Motor neuron (in vitro differentiated cells): ENCODE results near the gene TMEM121. TPM values are rescaled to one million over a fixed set of nuclear protein-coding genes. Genes with fewer than 3 reads are reported as not detected.

ENCODE experiments used
- ATAC-seq, 8 experiments: fragments of 200-7000 bp; cut with Tn5 transposase; replicated peaks in 6 of 8; 2 replicates each; pipeline ENCODE4 v1.8.0; 2021; ENCODE audit warnings: mild to moderate bottlenecking in 8 of 8, moderate library complexity in 8 of 8
- H3K27ac ChIP-seq, 2 donors: fragments of 250-450 bp; sonication (Bioruptor Pico); 2 replicates each; pipeline ENCODE4 v1.9.0; 2021; ENCODE audit warnings: antibody characterized with exemption in 2 of 2, mild to moderate bottlenecking in 2 of 2, moderate library complexity in 1 of 2
- H3K4me1 ChIP-seq, 2 donors: fragments of 250-450 bp; sonication (Bioruptor Pico); replicated peaks in 1 of 2; 2 replicates each; pipeline ENCODE4 v1.6.1; 2021; ENCODE audit warnings: antibody characterized with exemption in 2 of 2, mild to moderate bottlenecking in 2 of 2, moderate library complexity in 1 of 2
- H3K4me3 ChIP-seq, 5 donors: fragments of 250-450 bp; sonication (Bioruptor Pico); 2 replicates each; pipeline ENCODE4 v1.9.0; 2021; ENCODE audit warnings: antibody characterized with exemption in 5 of 5, mild to moderate bottlenecking in 5 of 5, moderate library complexity in 4 of 5
- WGBS, 10 experiments: fragments of 450-650 bp; shearing (Covaris generic); methylation state at CpG; one replicate each; pipeline ENCODE4 v1.0.0; 2022; 5-methylcytosine and 5-hydroxymethylcytosine counted together
- in situ Hi-C, 9 experiments: fragments of 400-800 bp; cut with MboI; loops; one replicate each; pipeline ENCODE4 v1.15.0; 2021; ENCODE audit warnings: low sequenced_read_pairs in 9 of 9, low pct_unique_long_range_greater_than_20kb in 2 of 9; ENCODE audit not compliant: unreplicated experiment in 9 of 9
- total RNA-seq, 8 experiments: library from RNA; unstranded; fragments of 300-600 nt; gene quantifications; 2 replicates each; pipeline versions ENCODE4 v1.2.3 to v1.2.4, GENCODE V29; 2022

The TMEM121 gene
- total RNA-seq, 8 experiments from 2014 or later, result 0.97 to 7.1 (median 3.0) TPM

DNA sequence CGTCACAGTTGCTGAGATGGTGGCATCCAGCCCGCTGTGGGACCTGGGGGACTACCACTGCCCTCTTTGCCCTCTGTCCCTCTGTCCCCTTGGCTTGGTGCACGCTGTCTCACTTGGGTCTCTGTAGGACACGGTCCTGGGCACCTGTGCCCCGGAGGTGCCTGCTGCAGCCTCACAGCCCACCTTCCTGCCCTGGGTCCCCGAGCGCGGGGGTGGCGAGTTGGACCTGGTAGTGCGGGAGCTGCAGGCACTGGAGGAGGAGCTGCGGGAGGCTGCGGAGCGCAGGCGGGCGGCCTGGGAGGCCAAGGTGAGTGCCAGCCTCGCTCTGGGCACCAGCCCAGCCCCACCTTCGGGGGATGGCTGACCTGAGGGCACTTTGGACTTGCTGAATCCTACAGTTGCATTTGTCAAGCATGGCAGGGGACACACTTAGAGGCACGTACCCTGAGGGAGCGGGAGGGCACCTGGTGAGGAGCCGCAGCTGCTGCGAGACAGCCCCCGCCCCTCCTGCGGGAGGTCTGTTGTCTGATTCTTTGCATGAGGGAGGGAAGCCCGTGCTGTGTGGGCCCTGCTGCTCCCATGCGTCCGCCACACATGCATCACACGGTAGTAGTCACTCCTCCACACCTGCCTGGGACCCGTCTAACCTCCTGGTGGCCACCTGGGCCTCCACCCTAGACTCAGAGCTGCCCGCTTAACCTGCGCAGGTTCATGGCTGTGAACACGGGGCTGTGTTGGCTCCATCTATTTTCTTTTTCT lies 28.5 kb upstream of the TMEM121 start:
- WGBS, 10 experiments, result 30 to 100% (median 90%) methylated on average over 2 to 3 of the region's 31 CpGs; no CpG with 5 or more reads in 3 of the 10 experiments
- in situ Hi-C loops, result no loop called here
- H3K27ac ChIP-seq, result no peak overlapping the region
- H3K4me1 ChIP-seq, result peaks cover 5 to 9% of the 10 kb centered on the region in 2 donors
- no peak overlapping the region for H3K4me3 ChIP-seq
- no peak for ATAC-seq

DNA sequence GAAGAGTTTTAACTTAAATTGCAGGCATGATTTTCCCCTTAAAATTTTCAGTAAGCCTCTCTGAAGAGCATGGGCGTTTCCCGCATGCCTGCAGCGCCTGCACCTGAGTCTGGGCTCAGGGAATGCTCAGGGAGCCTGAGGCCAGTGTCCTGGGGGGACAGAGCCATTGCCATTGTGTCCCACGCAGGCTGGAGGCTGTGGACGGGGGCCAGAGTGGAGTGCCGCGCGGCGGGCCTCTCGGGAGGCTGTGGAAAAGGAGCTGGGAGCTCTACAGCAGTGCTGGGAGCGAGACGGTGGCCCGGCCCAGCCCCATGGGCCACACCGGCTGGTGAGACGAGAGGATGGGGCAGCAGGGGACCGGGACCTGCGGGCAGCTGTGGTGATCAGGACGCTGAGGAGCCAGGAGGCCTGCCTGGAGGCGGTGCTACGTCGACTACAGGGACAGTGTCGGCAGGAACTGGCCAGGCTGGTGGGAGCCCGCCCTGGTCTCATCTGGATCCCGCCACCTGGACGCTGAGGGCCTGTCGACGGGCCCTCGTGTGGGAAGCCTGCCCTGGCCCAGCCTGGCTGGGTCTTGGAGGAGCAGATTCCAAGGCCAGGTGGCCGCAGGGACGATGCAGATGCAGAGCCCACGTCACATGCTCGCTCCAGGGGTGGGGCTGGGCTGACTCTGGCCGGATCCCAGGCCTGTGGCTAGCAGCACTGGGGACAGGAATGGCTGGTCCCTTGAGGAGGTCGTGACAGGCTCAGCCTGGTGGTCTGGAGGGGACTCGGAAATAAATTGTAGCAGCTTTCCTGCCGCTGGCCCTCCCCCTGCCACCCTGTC lies 27.7 kb upstream of the TMEM121 start:
- in situ Hi-C loops, result no loop called here
- Histone ChIP-seq H3K27ac (peak overlapping the region; percentile 4 to 66), H3K4me1 (peaks cover 5 to 9% of the 10 kb centered on the region in 2 donors), H3K4me3 (no peak overlapping the region)
- 62 to 100% (median 87%) methylated on average over 1 to 16 of the region's 36 CpGs; no CpG with 5 or more reads in 3 of the 10 experiments for WGBS, 10 experiments
- peak in 7 of 8 experiments; percentile 20 to 60 (median 43) for ATAC-seq

DNA sequence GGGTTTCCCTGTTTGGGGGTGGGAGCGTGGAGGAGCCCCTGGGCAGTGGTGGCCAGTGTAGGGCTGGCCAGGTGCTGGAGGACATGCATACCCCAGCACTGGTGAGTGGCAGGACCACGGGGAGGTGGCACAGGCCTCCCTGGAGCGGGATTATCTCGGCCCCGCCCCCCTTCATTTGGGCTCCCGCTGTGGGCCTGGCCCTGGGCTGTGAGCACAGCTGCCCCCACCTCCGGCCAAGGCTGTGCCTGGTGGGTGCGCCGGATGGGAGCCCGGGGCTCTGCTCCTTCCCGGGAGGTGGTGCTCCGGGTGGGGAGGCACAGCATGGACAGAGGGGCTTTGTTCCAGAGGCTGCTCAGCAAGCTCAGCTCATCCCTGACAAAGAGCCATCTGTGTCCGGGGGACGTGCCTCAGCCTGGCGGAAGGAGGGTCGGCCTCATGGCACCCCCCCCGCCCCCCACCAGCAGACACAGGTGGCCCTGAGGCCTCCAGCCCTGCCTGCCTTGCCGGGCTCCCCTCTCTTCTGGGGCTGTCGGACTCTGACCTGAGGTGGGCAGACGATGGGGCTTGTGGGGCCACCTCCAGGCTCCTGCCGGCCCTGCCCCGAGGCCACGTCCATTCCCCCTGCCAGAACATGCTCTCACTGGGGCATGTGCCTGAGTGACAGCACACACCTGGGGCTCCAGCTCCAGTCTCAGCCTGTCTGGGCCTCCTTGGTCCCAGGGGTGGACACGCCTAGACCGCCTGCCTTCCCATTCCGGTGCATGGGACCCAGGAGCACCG lies 26.9 kb upstream of the TMEM121 start:
- 35 to 100% methylated on average over 1 to 4 of the region's 27 CpGs; no CpG with 5 or more reads in 8 of the 10 experiments for WGBS, 10 experiments
- Histone ChIP-seq H3K4me3 (no peak overlapping the region), H3K4me1 (peaks cover 5 to 9% of the 10 kb centered on the region in 2 donors), H3K27ac (peak overlapping the region; percentile 4 to 66)
- in situ Hi-C loops, result no loop called here
- ATAC-seq, result peak in 6 of 8 experiments; percentile 43 to 82 (median 68)

- no peak overlapping the region for H3K27ac ChIP-seq
These were observed 26.2 kb upstream of the TMEM121 start for GRCh38 chr14:105500036-105500725.

DNA sequence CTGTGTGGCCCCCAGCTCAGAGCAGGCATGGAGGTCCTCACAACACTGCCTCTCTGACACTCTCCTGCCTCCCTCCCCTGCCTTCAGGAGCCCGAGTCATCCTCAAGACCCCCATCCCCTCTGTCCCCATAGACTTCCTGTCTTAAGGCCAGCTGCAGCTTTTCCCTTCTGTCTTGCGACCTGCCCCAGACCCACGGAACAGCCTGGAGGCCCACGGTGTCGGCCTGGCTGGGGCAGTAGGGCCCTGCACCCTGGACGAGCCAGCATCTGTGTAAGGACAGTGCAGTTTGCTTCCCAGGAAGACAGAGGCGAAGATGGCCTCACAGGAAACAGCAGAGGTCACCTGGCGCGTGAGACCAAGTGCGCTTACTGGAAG lies 25.7 kb upstream of the TMEM121 start:
- 40 to 100% (median 75%) methylated on average over 1 to 8 of the region's 10 CpGs; no CpG with 5 or more reads in 4 of the 10 experiments for WGBS, 10 experiments
- peaks cover 5 to 9% of the 10 kb centered on the region in 2 donors for H3K4me1 ChIP-seq
- in situ Hi-C loops, result no loop called here
- H3K4me3 ChIP-seq, result no peak overlapping the region
- no peak for ATAC-seq
- H3K27ac ChIP-seq, result no peak overlapping the region

More at GRCh38 chr14:105500036-105500725, 26.2 kb upstream of the TMEM121 start:
- no peak overlapping the region for H3K4me3 ChIP-seq
- WGBS, 10 experiments, result 59 to 100% (median 76%) methylated on average over 2 to 8 of the region's 21 CpGs; no CpG with 5 or more reads in 5 of the 10 experiments
- ATAC-seq, result no peak
- in situ Hi-C loops, result no loop called here
- peaks cover 5 to 9% of the 10 kb centered on the region in 2 donors for H3K4me1 ChIP-seq

DNA sequence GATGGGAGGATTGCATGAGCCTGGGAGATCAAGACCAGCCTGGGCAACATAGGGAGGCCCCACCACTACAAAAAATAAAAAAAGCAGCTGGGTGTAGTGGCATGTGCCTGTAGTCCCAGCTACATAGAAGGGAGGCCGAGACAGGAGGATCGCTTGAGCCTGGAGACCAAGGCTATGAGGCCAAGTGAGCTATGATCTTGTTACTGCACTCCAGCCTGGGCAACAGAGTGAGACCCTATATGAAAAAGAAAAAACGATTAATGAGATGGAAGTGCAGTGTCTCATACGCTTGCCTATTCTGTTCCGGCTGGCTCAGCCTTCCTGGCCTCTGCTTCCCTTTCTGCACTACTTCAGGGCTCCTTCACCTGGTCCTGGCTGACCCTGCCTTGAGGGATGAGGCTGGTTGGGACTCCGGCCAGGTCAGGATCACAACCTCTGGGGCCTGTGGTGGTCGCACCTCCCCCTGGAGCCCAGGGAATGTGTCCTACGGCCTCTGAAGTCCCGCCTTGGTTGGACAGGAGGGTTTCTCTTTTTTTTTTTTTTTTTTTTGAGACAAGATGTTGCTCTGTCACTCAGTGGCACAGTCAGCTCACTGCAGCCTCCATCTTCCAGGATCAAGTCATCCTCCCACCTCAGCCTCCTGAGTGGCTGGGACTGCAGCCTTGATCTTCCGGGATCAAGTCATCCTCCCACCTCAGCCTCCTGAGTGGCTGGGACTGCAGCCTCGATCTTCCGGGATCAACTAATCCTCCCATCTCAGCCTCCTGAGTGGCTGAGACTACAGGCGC lies 24.7 kb upstream of the TMEM121 start:
- WGBS, 10 experiments, result 65 to 100% (median 98%) methylated on average over 1 to 8 of the region's 13 CpGs; no CpG with 5 or more reads in 1 of the 10 experiments
- Histone ChIP-seq H3K4me1 (peaks cover 5 to 9% of the 10 kb centered on the region in 2 donors), H3K4me3 (no peak overlapping the region), H3K27ac (no peak overlapping the region)
- no peak for ATAC-seq
- in situ Hi-C loops, result no loop called here

DNA sequence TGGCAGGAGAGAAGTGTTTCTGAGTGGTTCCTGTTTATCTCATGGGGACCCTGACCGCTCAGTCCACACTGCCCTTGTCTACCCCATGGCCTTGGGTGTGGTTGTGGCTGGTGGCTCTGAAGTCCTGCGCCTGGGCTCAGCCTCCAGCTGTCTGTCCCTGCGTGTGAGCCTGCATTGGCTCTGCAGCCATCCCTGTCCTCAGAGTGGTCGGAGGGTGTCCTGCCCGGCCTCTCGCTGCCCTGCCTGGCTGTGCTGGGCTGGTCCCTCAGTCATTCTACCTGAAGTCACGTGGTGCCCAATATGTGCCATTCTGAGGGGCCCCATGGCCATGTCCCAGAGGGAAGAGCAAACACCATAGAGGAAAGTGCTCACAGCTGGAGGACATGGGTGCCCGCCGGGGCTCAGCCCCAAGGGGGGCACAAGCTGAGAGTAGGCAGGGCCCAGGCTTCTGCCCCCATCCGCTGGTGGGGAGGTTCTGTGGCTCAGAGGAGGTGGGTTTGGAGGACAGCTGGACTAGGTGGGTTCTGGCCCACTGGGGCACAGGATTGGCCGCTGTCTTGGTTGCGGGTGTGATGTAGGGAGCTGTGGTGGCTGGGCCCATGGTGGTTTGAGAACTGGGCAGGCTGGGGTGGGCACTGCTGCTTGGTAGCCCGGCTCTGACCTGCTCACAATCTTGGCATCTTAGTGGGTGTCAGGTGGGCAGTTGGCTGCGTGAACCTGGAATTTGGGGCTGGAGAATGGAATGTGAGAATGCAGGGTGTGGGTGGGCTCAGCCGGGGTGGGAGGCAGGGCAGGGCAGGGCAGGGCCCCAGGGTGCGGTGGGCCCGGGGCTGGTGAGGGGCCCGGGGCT lies 23.7 kb upstream of the TMEM121 start:
- WGBS, 10 experiments, result 62 to 82% (median 82%) methylated on average over 4 to 6 of the region's 18 CpGs; no CpG with 5 or more reads in 7 of the 10 experiments
- in situ Hi-C loops, result no loop called here
- H3K4me1 ChIP-seq, result peaks cover 5 to 9% of the 10 kb centered on the region in 2 donors
- no peak overlapping the region for H3K4me3 ChIP-seq
- ATAC-seq, result no peak
- H3K27ac ChIP-seq, result no peak overlapping the region

DNA sequence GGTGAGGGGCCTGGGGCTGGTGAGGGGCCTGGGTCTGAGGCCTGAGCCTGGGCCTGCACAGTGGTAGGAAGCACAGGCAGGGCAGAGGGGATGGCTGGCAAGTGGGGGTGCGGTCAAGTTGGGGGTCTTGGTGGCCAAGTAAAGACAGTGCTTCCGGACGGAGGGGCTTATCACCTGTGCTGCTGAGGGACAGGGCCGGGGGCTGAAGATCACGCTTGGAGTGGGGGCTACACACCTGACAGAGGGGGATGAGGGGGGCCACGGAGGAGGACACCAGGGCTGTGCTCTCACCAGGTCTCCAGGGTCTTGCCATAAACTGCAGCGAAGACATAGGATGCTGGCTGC lies 23.1 kb upstream of the TMEM121 start:
- ATAC-seq, result no peak
- Histone ChIP-seq H3K4me3 (no peak overlapping the region), H3K4me1 (peaks cover 5 to 9% of the 10 kb centered on the region in 2 donors), H3K27ac (no peak overlapping the region)
- in situ Hi-C loops, result no loop called here
- WGBS, 10 experiments, result 60% methylated on average over 1 of the region's 7 CpGs; no CpG with 5 or more reads in 9 of the 10 experiments

GRCh38 chr14:105503935-105504692 lies 22.3 kb upstream of the TMEM121 start:
- 22 to 85% (median 58%) methylated on average over 3 to 5 of the region's 29 CpGs; no CpG with 5 or more reads in 6 of the 10 experiments for whole genome bisulfite sequencing, 10 experiments
- no peak overlapping the region for H3K4me3 ChIP-seq
- in situ Hi-C loops, result no loop called here
- H3K27ac ChIP-seq, result no peak overlapping the region
- H3K4me1 ChIP-seq, result peaks cover 5 to 6% of the 10 kb centered on the region in 2 donors
- ATAC-seq, result no peak

GRCh38 chr14:105505101-105505500 lies 21.3 kb upstream of the TMEM121 start:
- ATAC-seq, result no peak
- H3K4me3 ChIP-seq, result no peak overlapping the region
- in situ Hi-C loops, result no loop called here
- no peak overlapping the region for H3K27ac ChIP-seq
- H3K4me1 ChIP-seq, result no peaks in the 10 kb centered on the region
- 65 to 94% (median 86%) methylated on average over 2 to 9 of the region's 16 CpGs; no CpG with 5 or more reads in 6 of the 10 experiments for WGBS, 10 experiments
